ENCODE data around the gene B3GNT7. TPM values are rescaled to one million over a fixed set of nuclear protein-coding genes. Genes with fewer than 3 reads are reported as not detected.

B3GNT7 gene
- total and polyA plus RNA-seq, 7 experiments from 2014 or later = 0.24 to 5.6 (median 0.95) TPM; not detected in 3

DNA sequence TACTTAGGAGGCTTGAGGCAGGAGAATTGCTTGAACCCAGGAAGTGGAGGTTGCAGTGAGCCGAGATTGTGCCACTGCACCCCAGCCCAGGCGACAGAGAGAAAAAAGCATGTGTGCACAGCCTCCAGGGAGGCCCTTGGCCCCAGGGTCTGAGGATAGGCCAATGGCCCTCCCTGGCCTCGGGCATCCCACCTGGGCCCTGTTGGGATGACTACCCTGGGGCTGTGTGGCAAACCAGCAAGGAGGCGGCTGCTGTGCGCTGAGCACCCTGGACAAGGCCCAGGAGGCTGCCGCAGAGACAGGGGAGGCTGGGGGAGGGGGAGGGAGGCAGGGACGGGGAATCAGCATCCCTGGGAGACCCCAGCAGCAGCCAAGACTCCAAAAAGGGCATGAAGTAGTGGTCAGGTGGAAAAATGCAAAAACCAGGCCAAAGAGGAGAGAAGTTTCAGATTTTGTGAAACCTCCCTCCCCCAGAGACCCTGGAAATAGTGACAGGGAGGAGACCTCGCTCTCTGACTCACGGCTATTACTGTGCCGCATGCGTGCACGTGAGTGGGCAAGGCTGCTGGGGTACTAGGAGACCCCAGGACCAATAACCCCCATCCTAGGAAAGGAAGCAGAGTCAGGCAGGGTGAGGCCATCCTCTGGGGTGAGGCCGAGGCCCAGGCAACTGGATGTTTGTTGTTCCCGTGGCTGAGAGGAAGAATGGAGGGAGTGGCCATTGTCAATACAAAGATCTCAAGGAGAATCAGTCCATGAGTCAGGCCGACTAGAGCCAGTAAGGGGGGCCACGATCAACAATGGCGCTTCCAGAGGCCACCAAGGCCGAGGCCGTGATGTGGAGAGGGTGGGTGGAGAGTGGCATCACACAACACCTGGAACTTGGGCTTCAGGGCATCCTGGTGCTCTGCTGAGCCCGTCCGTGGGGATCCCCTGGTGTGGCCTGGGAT lies 16.0 kb upstream of the B3GNT7 start:
- CTCF ChIA-PET = no interaction called here

DNA sequence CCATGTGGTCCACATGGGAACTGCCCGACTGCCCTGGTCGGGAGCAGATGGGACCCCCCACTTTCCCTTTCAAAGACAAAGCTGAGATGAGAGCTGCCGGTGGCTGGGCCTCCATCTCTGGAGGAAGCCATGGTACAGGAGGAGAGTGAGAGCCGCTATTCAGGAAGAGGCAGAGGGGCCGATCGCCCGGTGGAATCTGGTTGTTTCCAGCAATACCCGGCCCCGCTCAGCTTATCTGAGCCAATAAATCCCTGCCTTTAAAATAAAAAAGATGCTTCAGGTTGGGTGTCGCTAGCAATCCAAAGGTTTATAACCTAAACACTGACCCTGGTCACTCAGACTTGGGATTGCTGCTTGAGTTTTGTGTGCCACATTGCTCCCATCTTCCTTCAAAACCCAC lies 15.2 kb upstream of the B3GNT7 start:
- no peak for DNase-seq
- POLR2A ChIA-PET = no interaction called here
- no peak for ATAC-seq

More for the DNA sequence above, 16.0 kb upstream of the B3GNT7 start:
- peaks cover 0 to 5% (median under 1%) of the 10 kb centered on the region in 11 donors for H3K9me3 Mint-ChIP-seq
- POLR2A ChIA-PET = no interaction called here
- ATAC-seq (no peak), DNase-seq (no peak)
- peaks cover 0 to 6% (median 0%) of the 10 kb centered on the region in 7 donors for H3K4me1 Mint-ChIP-seq
- Histone ChIP-seq H3K27ac (ENCODE audit: low read depth, low read length) (no peak overlapping the region), H3K4me3 (ENCODE audit: low read length) (no peak overlapping the region), H3K27me3 (ENCODE audit: control insufficient read depth in 2 of 2, insufficient read depth in 2 of 2, low read length in 2 of 2) (no peaks in the 10 kb centered on the region), H3K4me1 (ENCODE audit: control insufficient read depth in 2 of 2, insufficient read depth in 2 of 2, low read length in 2 of 2) (no peaks in the 10 kb centered on the region), H3K36me3 (ENCODE audit: control insufficient read depth in 2 of 3, insufficient read depth in 3 of 3, low read length in 3 of 3) (no peaks in the 10 kb centered on the region), H3K9me3 (ENCODE audit: control insufficient read depth in 2 of 3, low read length in 3 of 3) (no peaks in the 10 kb centered on the region)
- peaks cover 0 to 13% (median 0%) of the 10 kb centered on the region in 5 donors for H3K27me3 Mint-ChIP-seq
- no peak overlapping the region for H3K27ac Mint-ChIP-seq
- no peak overlapping the region for H3K4me3 Mint-ChIP-seq
- intact Hi-C loops (cut with micrococcal nuclease) = no loop called here
- peaks cover 0 to 6% (median 0%) of the 10 kb centered on the region in 5 donors for H3K36me3 Mint-ChIP-seq

DNA sequence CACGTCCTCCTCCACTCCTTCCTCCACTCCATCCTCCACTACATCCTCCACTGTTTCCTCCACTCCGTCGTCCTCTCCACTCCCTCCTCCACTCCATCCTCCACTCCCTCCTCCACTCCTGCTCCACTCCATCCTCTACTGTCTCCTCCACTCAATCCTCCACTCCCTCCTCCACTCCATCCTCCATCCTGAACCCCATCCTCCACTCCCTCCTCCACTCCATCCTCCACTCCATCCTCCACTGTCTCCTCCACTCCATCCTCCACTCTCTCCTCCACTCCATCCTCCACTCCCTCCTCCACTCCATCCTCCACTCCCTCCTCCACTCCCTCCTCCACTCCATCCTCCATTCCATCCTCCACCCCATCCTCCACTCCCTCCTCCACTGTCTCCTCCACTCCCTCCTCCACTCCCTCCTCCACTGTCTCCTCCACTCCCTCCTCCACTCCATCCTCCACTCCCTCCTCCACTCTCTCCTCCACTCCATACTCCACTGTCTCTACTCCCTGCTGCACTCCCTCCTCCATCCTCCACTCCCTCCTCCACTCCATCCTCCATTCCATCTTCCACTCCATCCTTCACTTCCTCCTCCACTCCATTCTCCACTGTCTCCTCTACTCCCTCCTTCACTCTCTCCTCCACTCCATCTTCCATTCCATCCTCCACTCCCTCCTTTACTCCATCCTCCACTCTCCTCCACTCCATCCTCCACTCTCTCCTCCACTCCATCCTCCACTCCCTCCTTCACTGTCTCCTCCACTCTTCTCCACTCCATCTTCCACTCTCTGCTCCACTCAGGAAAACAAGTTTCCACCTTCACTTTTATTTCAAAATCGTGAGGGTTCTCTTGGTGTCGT lies 14.3 kb upstream of the B3GNT7 start:
- H3K27me3 ChIP-seq (ENCODE audit: control insufficient read depth in 2 of 2, insufficient read depth in 2 of 2, low read length in 2 of 2) = no peaks in the 10 kb centered on the region
- H3K4me3 ChIP-seq (ENCODE audit: low read length) = no peak overlapping the region
- peaks cover 0 to 6% (median 0%) of the 10 kb centered on the region in 7 donors for H3K4me1 Mint-ChIP-seq
- ChIA-PET POLR2A (no interaction called here), CTCF (no interaction called here)
- peaks cover 0 to 6% (median 3%) of the 10 kb centered on the region in 5 donors for H3K36me3 Mint-ChIP-seq
- H3K27me3 Mint-ChIP-seq = peaks cover 0 to 17% (median 0%) of the 10 kb centered on the region in 5 donors
- H3K9me3 ChIP-seq (ENCODE audit: control insufficient read depth in 2 of 3, low read length in 3 of 3) = no peaks in the 10 kb centered on the region
- no peaks in the 10 kb centered on the region for H3K4me1 ChIP-seq (ENCODE audit: control insufficient read depth in 2 of 2, insufficient read depth in 2 of 2, low read length in 2 of 2)
- DNase-seq (no peak), ATAC-seq (no peak)
- H3K9me3 Mint-ChIP-seq = peaks cover 0 to 19% (median 10%) of the 10 kb centered on the region in 11 donors
- H3K27ac Mint-ChIP-seq = no peak overlapping the region
- intact Hi-C loops (cut with micrococcal nuclease) = no loop called here
- no peak overlapping the region for H3K27ac ChIP-seq (ENCODE audit: low read depth, low read length)
- no peaks in the 10 kb centered on the region for H3K36me3 ChIP-seq (ENCODE audit: control insufficient read depth in 2 of 3, insufficient read depth in 3 of 3, low read length in 3 of 3)
- no peak overlapping the region for H3K4me3 Mint-ChIP-seq

More for the DNA sequence above, 15.2 kb upstream of the B3GNT7 start:
- Mint-ChIP-seq H3K27me3 (peaks cover 0 to 13% (median 0%) of the 10 kb centered on the region in 5 donors), H3K9me3 (peaks cover 0 to 13% (median 7%) of the 10 kb centered on the region in 11 donors), H3K4me1 (peaks cover 0 to 6% (median 0%) of the 10 kb centered on the region in 7 donors), H3K27ac (no peak overlapping the region), H3K36me3 (peaks cover 0 to 6% (median 3%) of the 10 kb centered on the region in 5 donors), H3K4me3 (no peak overlapping the region)
- intact Hi-C loops (cut with micrococcal nuclease) = no loop called here
- Histone ChIP-seq H3K27ac (ENCODE audit: low read depth, low read length) (no peak overlapping the region), H3K36me3 (ENCODE audit: control insufficient read depth in 2 of 3, insufficient read depth in 3 of 3, low read length in 3 of 3) (no peaks in the 10 kb centered on the region), H3K4me3 (ENCODE audit: low read length) (no peak overlapping the region), H3K27me3 (ENCODE audit: control insufficient read depth in 2 of 2, insufficient read depth in 2 of 2, low read length in 2 of 2) (no peaks in the 10 kb centered on the region), H3K4me1 (ENCODE audit: control insufficient read depth in 2 of 2, insufficient read depth in 2 of 2, low read length in 2 of 2) (no peaks in the 10 kb centered on the region), H3K9me3 (ENCODE audit: control insufficient read depth in 2 of 3, low read length in 3 of 3) (no peaks in the 10 kb centered on the region)
- CTCF ChIA-PET = no interaction called here

DNA sequence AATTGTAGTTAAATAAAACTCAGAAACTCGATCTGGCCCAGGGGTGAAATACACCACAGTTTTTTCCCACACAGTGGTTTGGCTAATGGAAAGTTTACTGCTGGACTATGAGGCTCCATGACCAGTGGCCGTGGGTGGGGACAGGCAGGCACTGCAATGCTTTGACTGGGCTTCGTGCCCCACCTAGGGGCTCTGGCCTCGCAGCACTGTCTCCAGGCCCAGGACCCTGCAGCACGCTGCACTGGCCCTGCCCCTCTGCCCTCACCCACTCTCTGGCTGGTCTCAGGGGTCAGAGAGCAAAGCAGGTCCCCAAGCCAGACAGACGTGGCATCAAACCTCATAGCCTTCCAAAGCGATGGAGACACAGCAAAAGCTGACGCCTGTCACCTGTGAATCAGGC lies 13.4 kb upstream of the B3GNT7 start:
- Mint-ChIP-seq H3K36me3 (peaks cover 0 to 6% (median 3%) of the 10 kb centered on the region in 5 donors), H3K4me3 (no peak overlapping the region), H3K27me3 (peaks cover 0 to 16% (median 0%) of the 10 kb centered on the region in 5 donors), H3K27ac (no peak overlapping the region), H3K9me3 (peaks cover 0 to 19% (median 10%) of the 10 kb centered on the region in 11 donors), H3K4me1 (peaks cover 0 to 6% (median 0%) of the 10 kb centered on the region in 7 donors)
- DNase-seq (no peak), ATAC-seq (no peak)
- intact Hi-C loops (cut with micrococcal nuclease) = no loop called here
- H3K4me1 ChIP-seq (ENCODE audit: control insufficient read depth in 2 of 2, insufficient read depth in 2 of 2, low read length in 2 of 2) = no peaks in the 10 kb centered on the region
- H3K27ac ChIP-seq (ENCODE audit: low read depth, low read length) = no peak overlapping the region
- H3K4me3 ChIP-seq (ENCODE audit: low read length) = no peak overlapping the region
- ChIA-PET CTCF (no interaction called here), POLR2A (no interaction called here)
- H3K27me3 ChIP-seq (ENCODE audit: control insufficient read depth in 2 of 2, insufficient read depth in 2 of 2, low read length in 2 of 2) = no peaks in the 10 kb centered on the region
- no peaks in the 10 kb centered on the region for H3K36me3 ChIP-seq (ENCODE audit: control insufficient read depth in 2 of 3, insufficient read depth in 3 of 3, low read length in 3 of 3)
- no peaks in the 10 kb centered on the region for H3K9me3 ChIP-seq (ENCODE audit: control insufficient read depth in 2 of 3, low read length in 3 of 3)

DNA sequence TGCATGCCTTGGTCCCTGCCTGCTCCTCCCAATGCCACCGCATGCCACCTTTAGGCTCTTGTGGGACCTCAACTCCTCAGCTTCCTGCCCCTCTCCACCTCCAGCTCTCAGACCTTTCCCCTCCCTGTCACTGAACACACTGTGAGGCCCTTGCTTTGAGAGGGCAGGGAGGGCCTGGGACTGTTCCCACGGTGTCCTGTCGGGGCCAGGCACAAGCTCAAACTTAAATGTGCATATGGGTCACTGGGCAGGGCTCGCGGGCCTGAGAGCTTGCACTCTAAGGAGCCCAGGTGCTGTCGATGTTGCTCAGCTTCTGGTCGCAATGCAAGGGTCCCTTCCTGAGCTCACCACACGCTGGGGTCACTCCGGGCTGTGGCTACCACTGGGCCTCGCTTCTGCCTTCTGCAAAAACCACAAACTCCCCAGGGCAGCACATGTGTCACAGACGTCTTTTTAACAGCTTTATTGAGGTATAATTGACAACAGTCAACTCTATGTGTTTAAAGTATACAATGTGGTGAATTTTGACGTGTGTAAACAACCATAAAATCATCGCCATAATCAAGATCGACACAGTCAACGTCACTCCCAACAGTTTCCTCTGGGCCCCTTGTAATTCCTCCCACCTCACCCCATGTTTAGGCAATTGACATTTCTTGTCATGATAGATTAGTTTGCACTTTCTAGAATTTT lies 11.9 kb upstream of the B3GNT7 start:
- no peak for DNase-seq

DNA sequence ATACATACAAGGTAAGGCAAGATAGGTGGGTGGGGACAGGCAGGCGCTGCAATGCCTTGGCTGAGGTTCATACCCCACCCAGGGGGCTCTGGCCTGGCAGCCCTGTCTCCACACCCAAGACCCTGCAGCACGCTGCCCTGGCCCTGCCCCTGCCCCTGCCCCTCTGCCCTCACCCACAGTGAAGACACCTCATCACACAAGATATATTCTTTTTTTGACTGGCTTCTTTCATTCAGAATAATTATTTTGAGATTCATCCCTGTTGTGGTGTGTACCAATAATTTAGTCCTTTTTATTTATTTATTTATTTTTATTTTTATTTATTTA lies 11.4 kb upstream of the B3GNT7 start:
- no peak overlapping the region for H3K27ac Mint-ChIP-seq
- Histone ChIP-seq H3K27ac (ENCODE audit: low read depth, low read length) (no peak overlapping the region), H3K27me3 (ENCODE audit: control insufficient read depth in 2 of 2, insufficient read depth in 2 of 2, low read length in 2 of 2) (no peaks in the 10 kb centered on the region), H3K4me1 (ENCODE audit: control insufficient read depth in 2 of 2, insufficient read depth in 2 of 2, low read length in 2 of 2) (no peaks in the 10 kb centered on the region), H3K36me3 (ENCODE audit: control insufficient read depth in 2 of 3, insufficient read depth in 3 of 3, low read length in 3 of 3) (no peaks in the 10 kb centered on the region), H3K9me3 (ENCODE audit: control insufficient read depth in 2 of 3, low read length in 3 of 3) (no peaks in the 10 kb centered on the region), H3K4me3 (ENCODE audit: low read length) (no peak overlapping the region)
- peaks cover 0 to 6% (median 3%) of the 10 kb centered on the region in 5 donors for H3K36me3 Mint-ChIP-seq
- CTCF ChIA-PET = no interaction called here
- H3K4me3 Mint-ChIP-seq = no peak overlapping the region
- ATAC-seq = peak; percentile 13
- peaks cover 0 to 15% (median 0%) of the 10 kb centered on the region in 5 donors for H3K27me3 Mint-ChIP-seq
- H3K9me3 Mint-ChIP-seq = peaks cover 0 to 19% (median 10%) of the 10 kb centered on the region in 11 donors
- no peak for DNase-seq
- POLR2A ChIA-PET = no interaction called here
- intact Hi-C loops (cut with micrococcal nuclease) = no loop called here
- peaks cover 0 to 6% (median 0%) of the 10 kb centered on the region in 7 donors for H3K4me1 Mint-ChIP-seq

More for the DNA sequence above, 11.9 kb upstream of the B3GNT7 start:
- no peaks in the 10 kb centered on the region for H3K36me3 ChIP-seq (ENCODE audit: control insufficient read depth in 2 of 3, insufficient read depth in 3 of 3, low read length in 3 of 3)
- Mint-ChIP-seq H3K4me1 (peaks cover 0 to 6% (median 0%) of the 10 kb centered on the region in 7 donors), H3K27ac (no peak overlapping the region), H3K27me3 (peaks cover 0 to 15% (median 0%) of the 10 kb centered on the region in 5 donors), H3K9me3 (peaks cover 0 to 19% (median 10%) of the 10 kb centered on the region in 11 donors), H3K4me3 (no peak overlapping the region), H3K36me3 (peaks cover 0 to 6% (median 3%) of the 10 kb centered on the region in 5 donors)
- ChIA-PET POLR2A (no interaction called here), CTCF (no interaction called here)
- no peak overlapping the region for H3K27ac ChIP-seq (ENCODE audit: low read depth, low read length)
- ATAC-seq = peak; percentile 49
- no peaks in the 10 kb centered on the region for H3K9me3 ChIP-seq (ENCODE audit: control insufficient read depth in 2 of 3, low read length in 3 of 3)
- H3K4me1 ChIP-seq (ENCODE audit: control insufficient read depth in 2 of 2, insufficient read depth in 2 of 2, low read length in 2 of 2) = no peaks in the 10 kb centered on the region
- no peak overlapping the region for H3K4me3 ChIP-seq (ENCODE audit: low read length)
- no peaks in the 10 kb centered on the region for H3K27me3 ChIP-seq (ENCODE audit: control insufficient read depth in 2 of 2, insufficient read depth in 2 of 2, low read length in 2 of 2)
- intact Hi-C loops (cut with micrococcal nuclease) = no loop called here

Data from naive thymus-derived CD4-positive, alpha-beta T cell (primary cell).